IMR-90 (cell line): ENCODE data around the gene EXD2. TPM values are rescaled to one million over a fixed set of nuclear protein-coding genes. Genes with fewer than 3 reads are reported as not detected.
A peak's percentile ranks its signal among the peaks of the same experiment; 100 is the strongest.

ENCODE experiments used
- ATAC-seq: fragments of 200-7000 bp; cut with Tn5 transposase; 2 replicates; pipeline ENCODE4 v1.9.1; 2020; ENCODE audit warnings: low read depth, mild to moderate bottlenecking, moderate library complexity
- BruUV-seq: library from RNA; stranded (reverse); fragments of 400-500 nt; replicated peaks from 2 replicates; lab custom pipeline; 2021; lab: Mats Ljungman, UMichigan
- CTCF ChIA-PET: fragments of 300-600 bp; formaldehyde crosslinking; extraction: SDS; loops from one replicate; lab custom pipeline; 2021; ENCODE audit warnings: antibody characterized with exemption; lab: Yijun Ruan, JAX
- POLR2A ChIA-PET: fragments of 300-600 bp; sonication (Branson Sonifier 250); formaldehyde crosslinking; loops from one replicate; lab custom pipeline; 2022; ENCODE audit warnings: antibody characterized with exemption; ENCODE audit not compliant: unreplicated experiment; lab: Charles Lee
- DNase-seq: peaks from one replicate; pipeline ENCODE4 v3.0.0; 2013
- H2AFZ ChIP-seq: replicated peaks from 2 replicates; pipeline ENCODE3; 2013; ENCODE audit warnings: low read length, mild to moderate bottlenecking; ENCODE audit not compliant: poor library complexity
- H2AK5ac ChIP-seq: 2 replicates; pipeline ENCODE4 v1.6.1; 2013; ENCODE audit warnings: low read depth, low read length, inconsistent platforms
- H2AK9ac ChIP-seq: replicated peaks from 2 replicates; pipeline ENCODE3; 2013; ENCODE audit warnings: mild to moderate bottlenecking, low read depth, low read length, moderate library complexity; ENCODE audit not compliant: poor library complexity
- H2BK120ac ChIP-seq: 2 replicates; pipeline ENCODE4 v1.6.1; 2013; ENCODE audit warnings: low read depth, low read length, inconsistent platforms
- H2BK15ac ChIP-seq: 3 replicates; pipeline ENCODE4 v1.6.1; 2013; ENCODE audit warnings: low read depth, low read length, inconsistent platforms
- H2BK20ac ChIP-seq: 2 replicates; pipeline ENCODE4 v1.6.1; 2013; ENCODE audit warnings: low read depth, mild to moderate bottlenecking, inconsistent platforms, low read length, moderate library complexity
- H2BK5ac ChIP-seq: 2 replicates; pipeline ENCODE4 v1.6.1; 2013; ENCODE audit warnings: mild to moderate bottlenecking, low read depth, low read length, inconsistent platforms; ENCODE audit not compliant: poor library complexity, severe bottlenecking
- H3K14ac ChIP-seq: replicated peaks from 2 replicates; pipeline ENCODE4 v1.6.1; 2013; ENCODE audit warnings: low read depth, low read length, inconsistent platforms
- H3K18ac ChIP-seq: 2 replicates; pipeline ENCODE4 v1.6.1; 2013; ENCODE audit warnings: low read depth, low read length, control low read depth
- H3K23ac ChIP-seq: 2 replicates; pipeline ENCODE4 v1.6.1; 2013; ENCODE audit warnings: low read depth, low read length, inconsistent platforms
- H3K27ac ChIP-seq: 2 replicates; pipeline ENCODE4 v1.5.1; 2013; ENCODE audit warnings: mild to moderate bottlenecking, control low read depth, low read length; ENCODE audit not compliant: insufficient read depth
- H3K27me3 ChIP-seq: 2 replicates; pipeline ENCODE4 v1.6.1; 2013; ENCODE audit warnings: low read length; ENCODE audit not compliant: control insufficient read depth, insufficient read depth
- H3K36me3 ChIP-seq: 2 replicates; pipeline ENCODE4 v1.6.1; 2013; ENCODE audit warnings: low read length, mixed read lengths; ENCODE audit not compliant: control insufficient read depth, insufficient read depth
- H3K4ac ChIP-seq: 2 replicates; pipeline ENCODE4 v1.6.1; 2013; ENCODE audit warnings: low read depth, low read length, inconsistent platforms
- H3K4me1 ChIP-seq: 2 replicates; pipeline ENCODE4 v1.6.1; 2013; ENCODE audit warnings: low read length, mixed read lengths; ENCODE audit not compliant: control insufficient read depth, insufficient read depth
- H3K4me2 ChIP-seq: 2 replicates; pipeline ENCODE4 v1.6.1; 2013; ENCODE audit warnings: low read depth, mild to moderate bottlenecking, control low read depth, low read length, moderate library complexity
- H3K4me3 ChIP-seq: 2 replicates; pipeline ENCODE4 v1.5.1; 2013; ENCODE audit warnings: low read depth, mild to moderate bottlenecking, control low read depth, low read length, moderate library complexity; ENCODE audit not compliant: insufficient read depth
- H3K56ac ChIP-seq: 2 replicates; pipeline ENCODE4 v1.6.1; 2013; ENCODE audit warnings: low read length, inconsistent platforms; ENCODE audit not compliant: insufficient read depth; ENCODE audit errors: extremely low read depth
- H3K79me1 ChIP-seq, 2 experiments: 2 replicates each; pipeline ENCODE4 v1.6.1; 2013; ENCODE audit warnings: low read length in 2 of 2, inconsistent platforms in 1 of 2, low read depth in 1 of 2
- H3K9ac ChIP-seq: 2 replicates; pipeline ENCODE4 v1.6.1; 2013; ENCODE audit warnings: low read depth, low read length, control low read depth
- H3K9me1 ChIP-seq: 2 replicates; pipeline ENCODE4 v1.6.1; 2013; ENCODE audit warnings: low read length, inconsistent platforms; ENCODE audit not compliant: insufficient read depth
- H3K9me3 ChIP-seq: 2 replicates; pipeline ENCODE4 v1.6.1; 2013; ENCODE audit warnings: low read length; ENCODE audit not compliant: control insufficient read depth, insufficient read depth
- H4K20me1 ChIP-seq: 2 replicates; pipeline ENCODE4 v1.6.1; 2013; ENCODE audit warnings: low read length, inconsistent platforms; ENCODE audit not compliant: insufficient read depth
- H4K5ac ChIP-seq: 2 replicates; pipeline ENCODE4 v1.6.1; 2013; ENCODE audit warnings: mild to moderate bottlenecking, low read depth, low read length, control low read depth
- H4K8ac ChIP-seq, 2 experiments: 2 replicates each; pipeline ENCODE4 v1.6.1; 2013; ENCODE audit warnings: low read depth in 2 of 2, low read length in 2 of 2, control low read depth in 1 of 2, inconsistent platforms in 1 of 2
- H4K91ac ChIP-seq: 2 replicates; pipeline ENCODE4 v1.6.1; 2013; ENCODE audit warnings: low read depth, low read length, inconsistent platforms; ENCODE audit not compliant: insufficient read depth
- MXI1 ChIP-seq: IDR thresholded peaks from 2 replicates; pipeline ENCODE4 v1.6.1; 2012; ENCODE audit warnings: low read depth, mild to moderate bottlenecking, low read length, moderate library complexity, borderline replicate concordance
- NFE2L2 ChIP-seq: fragments of 150-350 bp; IDR thresholded peaks from 2 replicates; pipeline ENCODE4 v1.6.1; 2016; ENCODE audit warnings: low read depth, mild to moderate bottlenecking, low read length
- RCOR1 ChIP-seq: IDR thresholded peaks from 2 replicates; pipeline ENCODE4 v1.6.1; 2012; ENCODE audit warnings: mild to moderate bottlenecking, low read length, improper control_type of control experiment; ENCODE audit not compliant: insufficient replicate concordance
- RFX5 ChIP-seq: IDR thresholded peaks from 2 replicates; pipeline ENCODE4 v1.8.0; 2012; ENCODE audit warnings: low read depth, mild to moderate bottlenecking, low read length, moderate library complexity
- SMC3 ChIP-seq: fragments of 150-350 bp; IDR thresholded peaks from 2 replicates; pipeline ENCODE4 v1.6.1; 2016; ENCODE audit warnings: low read depth, mild to moderate bottlenecking, antibody characterized with exemption, low read length, moderate library complexity
- dilution Hi-C: fragments of 300-500 bp; cut with HindIII; formaldehyde crosslinking; loops from one replicate; pipeline ENCODE4 v1.14.3; 2018; ENCODE audit warnings: low sequenced_read_pairs; ENCODE audit not compliant: unreplicated experiment
- in situ Hi-C: fragments of 300-500 bp; cut with MboI; formaldehyde crosslinking; loops from 3 replicates; pipeline ENCODE4 v1.14.3; 2019; ENCODE audit warnings: low sequenced_read_pairs, inconsistent platforms, mixed read lengths
- intact Hi-C: fragments of 100-400 bp; cut with micrococcal nuclease; formaldehyde crosslinking; loops from 2 replicates; pipeline ENCODE4 v1.10.0; 2022
- polyA plus RNA-seq, 3 experiments: library from polyadenylated mRNA; depleted of rRNA; stranded (reverse); fragments of >200 nt; gene quantifications; 2 replicates each; pipeline ENCODE4 v1.2.3, GENCODE V29; 2012; ENCODE audit warnings: low replicate concordance in 1 of 3
- total RNA-seq: library from RNA; depleted of rRNA; stranded (reverse); fragments of >200 nt; gene quantifications from 2 replicates; pipeline ENCODE4 v1.2.3, GENCODE V29; 2012
- TF ChIP-seq, protein P1 (sequence below): conservative IDR thresholded peaks from 2 replicates; pipeline ENCODE4 v1.5.1; 2012; ENCODE audit warnings: mild to moderate bottlenecking, low read depth, low read length, improper control_type of control experiment
- TF ChIP-seq, protein P2 (sequence below): fragments of 150-350 bp; IDR thresholded peaks from 2 replicates; pipeline ENCODE4 v1.6.1; 2017; ENCODE audit warnings: mild to moderate bottlenecking, antibody characterized with exemption, low read length, low read depth
- TF ChIP-seq, protein P3 (sequence below): fragments of 150-350 bp; IDR thresholded peaks from 2 replicates; pipeline ENCODE4 v1.6.1; 2016; ENCODE audit warnings: low read depth, mild to moderate bottlenecking, low read length, moderate library complexity, borderline replicate concordance

The EXD2 gene
- total and polyA plus RNA-seq, 2 of the 4 experiments (the other 2 are of a cell fraction): 11.0 to 13.3 TPM

DNA sequence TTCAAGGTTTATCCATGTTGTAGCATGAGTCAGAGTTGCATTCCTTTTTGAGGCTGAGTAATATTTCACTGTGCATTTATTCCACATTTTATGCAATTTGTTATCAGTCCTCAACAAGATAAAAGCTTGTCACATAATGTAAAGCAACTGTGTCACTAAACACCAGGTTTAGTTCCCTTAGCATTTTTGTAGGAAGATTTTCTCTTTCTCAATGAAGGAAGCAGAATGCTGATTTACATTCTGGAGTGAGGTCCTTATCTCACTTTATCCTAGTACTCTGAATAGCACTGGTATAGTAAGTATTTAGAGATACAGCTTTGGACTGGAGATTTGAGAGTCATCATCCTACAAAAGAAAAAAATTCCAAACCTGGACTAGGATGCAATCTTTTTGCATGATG, 9.8 kb upstream of the EXD2 start:
- Histone ChIP-seq H3K9ac (no peak overlapping the region), H3K4me1 (no peaks in the 10 kb centered on the region), H3K14ac (no peak overlapping the region), H2BK15ac (no peak overlapping the region), H2BK20ac (no peak overlapping the region), H2BK120ac (no peak overlapping the region), H3K18ac (no peak overlapping the region), H3K36me3 (no peaks in the 10 kb centered on the region), H4K5ac (no peak overlapping the region), H3K4me3 (no peak overlapping the region), H3K9me1 (no peaks in the 10 kb centered on the region), H4K20me1 (no peaks in the 10 kb centered on the region), H4K8ac (no peak overlapping the region), H3K27me3 (peaks cover 6% of the 10 kb centered on the region; the same call in 1 of the 2 replicates), H2AK5ac (no peak overlapping the region), H2AK9ac (no peak overlapping the region), H2AFZ (no peak overlapping the region), H2BK5ac (no peak overlapping the region), H3K4me2 (no peak overlapping the region), H3K4ac (no peak overlapping the region), H3K79me1 (no peaks in the 10 kb centered on the region), H3K27ac (no peak overlapping the region), H3K9me3 (no peaks in the 10 kb centered on the region), H4K91ac (no peak overlapping the region), H3K23ac (no peak overlapping the region), H3K56ac (no peak overlapping the region)
- intact Hi-C loops: no loop called here
- in situ Hi-C loops: no loop called here
- BruUV-seq: no TSS peak
- CTCF ChIA-PET: interaction anchor here (0.6 kb wide), 1 partner anchor 13 kb away, joined by 3 read pairs; no protein-coding TSS in a partner anchor
- POLR2A ChIA-PET: no interaction called here
- DNase-seq (peak; percentile 8), ATAC-seq (no peak)
- no peak for TF ChIP-seq SMC3
- TF ChIP-seq, protein P1, sequence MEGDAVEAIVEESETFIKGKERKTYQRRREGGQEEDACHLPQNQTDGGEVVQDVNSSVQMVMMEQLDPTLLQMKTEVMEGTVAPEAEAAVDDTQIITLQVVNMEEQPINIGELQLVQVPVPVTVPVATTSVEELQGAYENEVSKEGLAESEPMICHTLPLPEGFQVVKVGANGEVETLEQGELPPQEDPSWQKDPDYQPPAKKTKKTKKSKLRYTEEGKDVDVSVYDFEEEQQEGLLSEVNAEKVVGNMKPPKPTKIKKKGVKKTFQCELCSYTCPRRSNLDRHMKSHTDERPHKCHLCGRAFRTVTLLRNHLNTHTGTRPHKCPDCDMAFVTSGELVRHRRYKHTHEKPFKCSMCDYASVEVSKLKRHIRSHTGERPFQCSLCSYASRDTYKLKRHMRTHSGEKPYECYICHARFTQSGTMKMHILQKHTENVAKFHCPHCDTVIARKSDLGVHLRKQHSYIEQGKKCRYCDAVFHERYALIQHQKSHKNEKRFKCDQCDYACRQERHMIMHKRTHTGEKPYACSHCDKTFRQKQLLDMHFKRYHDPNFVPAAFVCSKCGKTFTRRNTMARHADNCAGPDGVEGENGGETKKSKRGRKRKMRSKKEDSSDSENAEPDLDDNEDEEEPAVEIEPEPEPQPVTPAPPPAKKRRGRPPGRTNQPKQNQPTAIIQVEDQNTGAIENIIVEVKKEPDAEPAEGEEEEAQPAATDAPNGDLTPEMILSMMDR: no peak
- TF ChIP-seq, protein P2, sequence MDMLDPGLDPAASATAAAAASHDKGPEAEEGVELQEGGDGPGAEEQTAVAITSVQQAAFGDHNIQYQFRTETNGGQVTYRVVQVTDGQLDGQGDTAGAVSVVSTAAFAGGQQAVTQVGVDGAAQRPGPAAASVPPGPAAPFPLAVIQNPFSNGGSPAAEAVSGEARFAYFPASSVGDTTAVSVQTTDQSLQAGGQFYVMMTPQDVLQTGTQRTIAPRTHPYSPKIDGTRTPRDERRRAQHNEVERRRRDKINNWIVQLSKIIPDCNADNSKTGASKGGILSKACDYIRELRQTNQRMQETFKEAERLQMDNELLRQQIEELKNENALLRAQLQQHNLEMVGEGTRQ: no peak
- no peak for TF ChIP-seq RFX5
- TF ChIP-seq, protein P3, sequence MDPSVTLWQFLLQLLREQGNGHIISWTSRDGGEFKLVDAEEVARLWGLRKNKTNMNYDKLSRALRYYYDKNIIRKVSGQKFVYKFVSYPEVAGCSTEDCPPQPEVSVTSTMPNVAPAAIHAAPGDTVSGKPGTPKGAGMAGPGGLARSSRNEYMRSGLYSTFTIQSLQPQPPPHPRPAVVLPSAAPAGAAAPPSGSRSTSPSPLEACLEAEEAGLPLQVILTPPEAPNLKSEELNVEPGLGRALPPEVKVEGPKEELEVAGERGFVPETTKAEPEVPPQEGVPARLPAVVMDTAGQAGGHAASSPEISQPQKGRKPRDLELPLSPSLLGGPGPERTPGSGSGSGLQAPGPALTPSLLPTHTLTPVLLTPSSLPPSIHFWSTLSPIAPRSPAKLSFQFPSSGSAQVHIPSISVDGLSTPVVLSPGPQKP: no peak
- TF ChIP-seq NFE2L2: no peak
- no peak for TF ChIP-seq RCOR1
- no peak for TF ChIP-seq MXI1
- dilution Hi-C loops: no loop called here
